WTC11 (cell line): ENCODE results near the gene GPRIN3. TPM values are rescaled to one million over a fixed set of nuclear protein-coding genes. Genes with fewer than 3 reads are reported as not detected.

Experiments
- ATAC-seq: fragments of 200-7000 bp; cut with Tn5 transposase; 2 replicates; pipeline ENCODE4 v1.10.0; 2021; ENCODE audit warnings: mild to moderate bottlenecking, moderate library complexity
- CTCF ChIA-PET: fragments of 300-600 bp; sonication (Branson Sonifier 250); formaldehyde crosslinking; loops from one replicate; lab custom pipeline; 2021; ENCODE audit warnings: antibody characterized with exemption; lab: Charles Lee
- POLR2A ChIA-PET: fragments of 350-600 bp; sonication (Branson Sonifier 250); formaldehyde crosslinking; loops from one replicate; lab custom pipeline; 2021; ENCODE audit warnings: antibody characterized with exemption; lab: Charles Lee
- DNase-seq: peaks from one replicate; pipeline ENCODE4 v3.0.0; 2021; ENCODE audit warnings: low spot score
- H3K27ac Mint-ChIP-seq: 2 replicates; pipeline ENCODE4 v1.8.0; 2021; ENCODE audit warnings: mixed read lengths
- H3K27me3 Mint-ChIP-seq: 2 replicates; pipeline ENCODE4 v1.8.0; 2021; ENCODE audit warnings: low read depth, mild to moderate bottlenecking, moderate library complexity, mixed read lengths
- H3K36me3 Mint-ChIP-seq: 2 replicates; pipeline ENCODE4 v1.8.0; 2021; ENCODE audit warnings: mixed read lengths
- H3K4me1 Mint-ChIP-seq: 2 replicates; pipeline ENCODE4 v1.8.0; 2022; ENCODE audit warnings: mixed read lengths
- H3K4me3 Mint-ChIP-seq: 2 replicates; pipeline ENCODE4 v1.8.0; 2021; ENCODE audit warnings: mild to moderate bottlenecking, moderate library complexity, mixed read lengths
- H3K9me3 Mint-ChIP-seq: 2 replicates; pipeline ENCODE4 v1.8.0; 2021; ENCODE audit warnings: mixed read lengths
- CBFB ChIP-seq: sonication (generic); formaldehyde crosslinking; IDR thresholded peaks from 2 replicates; pipeline ENCODE4 v1.8.1; 2022; ENCODE audit warnings: mild to moderate bottlenecking, low read depth, missing genetic modification reagents
- ELF4 ChIP-seq: sonication (generic); formaldehyde crosslinking; IDR thresholded peaks from 2 replicates; pipeline ENCODE4 v1.8.1; 2022; ENCODE audit warnings: low read depth, mild to moderate bottlenecking, moderate library complexity, missing genetic modification reagents
- ETV6 ChIP-seq: sonication (generic); formaldehyde crosslinking; IDR thresholded peaks from 2 replicates; pipeline ENCODE4 v1.8.1; 2022; ENCODE audit warnings: mild to moderate bottlenecking, missing genetic modification reagents
- GABPB1 ChIP-seq: sonication (generic); formaldehyde crosslinking; IDR thresholded peaks from 2 replicates; pipeline ENCODE4 v1.8.1; 2023; ENCODE audit warnings: mild to moderate bottlenecking, missing genetic modification reagents
- HMGA2 ChIP-seq: fragments of 250-450 bp; sonication (Bioruptor Pico); IDR thresholded peaks from 2 replicates; pipeline ENCODE4 v1.4.0; 2021; ENCODE audit warnings: mild to moderate bottlenecking, moderate library complexity
- KAT7 ChIP-seq: sonication (generic); formaldehyde crosslinking; IDR thresholded peaks from 2 replicates; pipeline ENCODE4 v1.8.1; 2023; ENCODE audit warnings: missing genetic modification reagents, mild to moderate bottlenecking, borderline replicate concordance
- NFE2L1 ChIP-seq: sonication (generic); formaldehyde crosslinking; IDR thresholded peaks from 2 replicates; pipeline ENCODE4 v1.8.1; 2023; ENCODE audit warnings: missing genetic modification reagents
- NFYB ChIP-seq: sonication (generic); formaldehyde crosslinking; conservative IDR thresholded peaks from 2 replicates; pipeline ENCODE4 v1.8.0; 2022; ENCODE audit warnings: low read depth, missing genetic modification reagents
- total RNA-seq: library from RNA; stranded (reverse); gene quantifications from 3 replicates; pipeline ENCODE4 v1.2.3, GENCODE V29; 2021
- TF ChIP-seq, protein P1 (sequence below): sonication (generic); formaldehyde crosslinking; IDR thresholded peaks from 2 replicates; pipeline ENCODE4 v1.8.1; 2023; ENCODE audit warnings: mild to moderate bottlenecking, missing genetic modification reagents, borderline replicate concordance
- TF ChIP-seq, protein P2 (sequence below): sonication (generic); formaldehyde crosslinking; IDR thresholded peaks from 2 replicates; pipeline ENCODE4 v1.8.1; 2022; ENCODE audit warnings: missing genetic modification reagents, borderline replicate concordance
- TF ChIP-seq, protein P3 (sequence below): fragments of 250-450 bp; sonication (Bioruptor Pico); IDR thresholded peaks from 2 replicates; pipeline ENCODE4 v1.9.0; 2021; ENCODE audit warnings: mild to moderate bottlenecking, borderline replicate concordance
- TF ChIP-seq, protein P4 (sequence below): fragments of 250-450 bp; sonication (Bioruptor Pico); IDR thresholded peaks from 2 replicates; pipeline ENCODE4 v1.9.0; 2021; ENCODE audit warnings: mild to moderate bottlenecking
- TF ChIP-seq, protein P5 (sequence below): sonication (generic); formaldehyde crosslinking; IDR thresholded peaks from 2 replicates; pipeline ENCODE4 v1.8.0; 2022; ENCODE audit warnings: mild to moderate bottlenecking, missing genetic modification reagents
- TF ChIP-seq, protein P6 (sequence below): sonication (generic); formaldehyde crosslinking; IDR thresholded peaks from 2 replicates; pipeline ENCODE4 v1.8.0; 2023; ENCODE audit warnings: missing genetic modification reagents, mild to moderate bottlenecking, borderline replicate concordance
- TF ChIP-seq, protein P7 (sequence below): sonication (generic); formaldehyde crosslinking; conservative IDR thresholded peaks from 2 replicates; pipeline ENCODE4 v1.8.1; 2023; ENCODE audit warnings: mild to moderate bottlenecking, low read depth, missing genetic modification reagents, moderate library complexity

Gene GPRIN3
- total RNA-seq, 1 experiment from 2014 or later, result 2.0 TPM

DNA sequence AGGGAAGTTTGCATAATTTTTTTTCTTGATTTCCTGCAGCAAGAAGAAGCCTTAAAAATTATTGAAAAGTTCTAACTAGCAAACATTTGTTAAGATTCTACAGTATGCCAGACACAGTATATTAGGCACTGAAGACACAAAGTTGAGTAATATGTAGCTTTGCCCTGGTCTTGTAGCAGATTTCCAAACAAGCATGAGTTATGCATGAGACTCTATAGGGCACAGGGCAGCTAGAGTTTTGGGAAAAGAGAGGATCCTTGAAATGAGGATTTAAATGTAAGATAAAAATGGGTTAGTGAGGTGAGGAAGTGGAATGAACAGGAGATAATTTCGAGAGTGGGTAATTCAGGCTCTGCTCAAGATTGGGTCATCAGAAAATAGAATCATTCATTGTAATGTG lies 8.6 kb upstream of the GPRIN3 start (continued):
- TF ChIP-seq, protein P1, sequence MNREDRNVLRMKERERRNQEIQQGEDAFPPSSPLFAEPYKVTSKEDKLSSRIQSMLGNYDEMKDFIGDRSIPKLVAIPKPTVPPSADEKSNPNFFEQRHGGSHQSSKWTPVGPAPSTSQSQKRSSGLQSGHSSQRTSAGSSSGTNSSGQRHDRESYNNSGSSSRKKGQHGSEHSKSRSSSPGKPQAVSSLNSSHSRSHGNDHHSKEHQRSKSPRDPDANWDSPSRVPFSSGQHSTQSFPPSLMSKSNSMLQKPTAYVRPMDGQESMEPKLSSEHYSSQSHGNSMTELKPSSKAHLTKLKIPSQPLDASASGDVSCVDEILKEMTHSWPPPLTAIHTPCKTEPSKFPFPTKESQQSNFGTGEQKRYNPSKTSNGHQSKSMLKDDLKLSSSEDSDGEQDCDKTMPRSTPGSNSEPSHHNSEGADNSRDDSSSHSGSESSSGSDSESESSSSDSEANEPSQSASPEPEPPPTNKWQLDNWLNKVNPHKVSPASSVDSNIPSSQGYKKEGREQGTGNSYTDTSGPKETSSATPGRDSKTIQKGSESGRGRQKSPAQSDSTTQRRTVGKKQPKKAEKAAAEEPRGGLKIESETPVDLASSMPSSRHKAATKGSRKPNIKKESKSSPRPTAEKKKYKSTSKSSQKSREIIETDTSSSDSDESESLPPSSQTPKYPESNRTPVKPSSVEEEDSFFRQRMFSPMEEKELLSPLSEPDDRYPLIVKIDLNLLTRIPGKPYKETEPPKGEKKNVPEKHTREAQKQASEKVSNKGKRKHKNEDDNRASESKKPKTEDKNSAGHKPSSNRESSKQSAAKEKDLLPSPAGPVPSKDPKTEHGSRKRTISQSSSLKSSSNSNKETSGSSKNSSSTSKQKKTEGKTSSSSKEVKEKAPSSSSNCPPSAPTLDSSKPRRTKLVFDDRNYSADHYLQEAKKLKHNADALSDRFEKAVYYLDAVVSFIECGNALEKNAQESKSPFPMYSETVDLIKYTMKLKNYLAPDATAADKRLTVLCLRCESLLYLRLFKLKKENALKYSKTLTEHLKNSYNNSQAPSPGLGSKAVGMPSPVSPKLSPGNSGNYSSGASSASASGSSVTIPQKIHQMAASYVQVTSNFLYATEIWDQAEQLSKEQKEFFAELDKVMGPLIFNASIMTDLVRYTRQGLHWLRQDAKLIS, result no peak

DNA sequence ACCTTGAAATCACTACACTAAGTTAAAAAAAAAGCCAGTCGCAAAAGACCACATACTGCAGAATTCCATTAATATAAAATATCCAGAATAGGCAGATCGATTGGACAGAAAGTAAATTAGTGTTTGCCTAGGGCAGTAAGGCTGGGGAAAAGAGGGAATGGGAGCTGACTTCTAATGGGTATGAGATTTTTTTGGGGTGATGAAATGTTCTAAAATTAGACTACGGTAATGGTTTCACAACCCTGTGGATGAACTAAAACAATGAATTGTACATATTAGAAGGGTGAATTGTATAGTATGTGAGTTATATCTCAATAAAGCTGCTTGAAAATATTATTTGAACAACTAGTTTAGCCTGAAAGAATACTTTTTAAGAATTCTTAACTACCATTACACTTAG lies 6.7 kb upstream of the GPRIN3 start:
- Mint-ChIP-seq H3K9me3 (no peaks in the 10 kb centered on the region), H3K4me3 (no peak overlapping the region), H3K27ac (no peak overlapping the region)
- no peak for ATAC-seq
- CTCF ChIA-PET, result no interaction called here
- no peak for TF ChIP-seq KAT7 (CRISPR knock-in tag)
- TF ChIP-seq NFE2L1 (CRISPR knock-in tag), result no peak
- TF ChIP-seq ETV6 (CRISPR knock-in tag), result no peak
- TF ChIP-seq, protein P2, sequence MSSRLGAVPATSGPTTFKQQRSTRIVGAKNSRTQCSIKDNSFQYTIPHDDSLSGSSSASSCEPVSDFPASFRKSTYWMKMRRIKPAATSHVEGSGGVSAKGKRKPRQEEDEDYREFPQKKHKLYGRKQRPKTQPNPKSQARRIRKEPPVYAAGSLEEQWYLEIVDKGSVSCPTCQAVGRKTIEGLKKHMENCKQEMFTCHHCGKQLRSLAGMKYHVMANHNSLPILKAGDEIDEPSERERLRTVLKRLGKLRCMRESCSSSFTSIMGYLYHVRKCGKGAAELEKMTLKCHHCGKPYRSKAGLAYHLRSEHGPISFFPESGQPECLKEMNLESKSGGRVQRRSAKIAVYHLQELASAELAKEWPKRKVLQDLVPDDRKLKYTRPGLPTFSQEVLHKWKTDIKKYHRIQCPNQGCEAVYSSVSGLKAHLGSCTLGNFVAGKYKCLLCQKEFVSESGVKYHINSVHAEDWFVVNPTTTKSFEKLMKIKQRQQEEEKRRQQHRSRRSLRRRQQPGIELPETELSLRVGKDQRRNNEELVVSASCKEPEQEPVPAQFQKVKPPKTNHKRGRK (CRISPR knock-in tag), result no peak
- TF ChIP-seq, protein P3, sequence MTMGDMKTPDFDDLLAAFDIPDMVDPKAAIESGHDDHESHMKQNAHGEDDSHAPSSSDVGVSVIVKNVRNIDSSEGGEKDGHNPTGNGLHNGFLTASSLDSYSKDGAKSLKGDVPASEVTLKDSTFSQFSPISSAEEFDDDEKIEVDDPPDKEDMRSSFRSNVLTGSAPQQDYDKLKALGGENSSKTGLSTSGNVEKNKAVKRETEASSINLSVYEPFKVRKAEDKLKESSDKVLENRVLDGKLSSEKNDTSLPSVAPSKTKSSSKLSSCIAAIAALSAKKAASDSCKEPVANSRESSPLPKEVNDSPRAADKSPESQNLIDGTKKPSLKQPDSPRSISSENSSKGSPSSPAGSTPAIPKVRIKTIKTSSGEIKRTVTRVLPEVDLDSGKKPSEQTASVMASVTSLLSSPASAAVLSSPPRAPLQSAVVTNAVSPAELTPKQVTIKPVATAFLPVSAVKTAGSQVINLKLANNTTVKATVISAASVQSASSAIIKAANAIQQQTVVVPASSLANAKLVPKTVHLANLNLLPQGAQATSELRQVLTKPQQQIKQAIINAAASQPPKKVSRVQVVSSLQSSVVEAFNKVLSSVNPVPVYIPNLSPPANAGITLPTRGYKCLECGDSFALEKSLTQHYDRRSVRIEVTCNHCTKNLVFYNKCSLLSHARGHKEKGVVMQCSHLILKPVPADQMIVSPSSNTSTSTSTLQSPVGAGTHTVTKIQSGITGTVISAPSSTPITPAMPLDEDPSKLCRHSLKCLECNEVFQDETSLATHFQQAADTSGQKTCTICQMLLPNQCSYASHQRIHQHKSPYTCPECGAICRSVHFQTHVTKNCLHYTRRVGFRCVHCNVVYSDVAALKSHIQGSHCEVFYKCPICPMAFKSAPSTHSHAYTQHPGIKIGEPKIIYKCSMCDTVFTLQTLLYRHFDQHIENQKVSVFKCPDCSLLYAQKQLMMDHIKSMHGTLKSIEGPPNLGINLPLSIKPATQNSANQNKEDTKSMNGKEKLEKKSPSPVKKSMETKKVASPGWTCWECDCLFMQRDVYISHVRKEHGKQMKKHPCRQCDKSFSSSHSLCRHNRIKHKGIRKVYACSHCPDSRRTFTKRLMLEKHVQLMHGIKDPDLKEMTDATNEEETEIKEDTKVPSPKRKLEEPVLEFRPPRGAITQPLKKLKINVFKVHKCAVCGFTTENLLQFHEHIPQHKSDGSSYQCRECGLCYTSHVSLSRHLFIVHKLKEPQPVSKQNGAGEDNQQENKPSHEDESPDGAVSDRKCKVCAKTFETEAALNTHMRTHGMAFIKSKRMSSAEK (CRISPR knock-in tag), result no peak
- no peak for TF ChIP-seq NFYB (CRISPR knock-in tag)
- TF ChIP-seq CBFB (CRISPR knock-in tag), result no peak
- TF ChIP-seq, protein P4, sequence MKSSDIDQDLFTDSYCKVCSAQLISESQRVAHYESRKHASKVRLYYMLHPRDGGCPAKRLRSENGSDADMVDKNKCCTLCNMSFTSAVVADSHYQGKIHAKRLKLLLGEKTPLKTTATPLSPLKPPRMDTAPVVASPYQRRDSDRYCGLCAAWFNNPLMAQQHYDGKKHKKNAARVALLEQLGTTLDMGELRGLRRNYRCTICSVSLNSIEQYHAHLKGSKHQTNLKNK (CRISPR knock-in tag), result no peak
- TF ChIP-seq HMGA2 (CRISPR knock-in tag), result no peak
- TF ChIP-seq, all 79 proteins: peak for 0
- Mint-ChIP-seq H3K27me3 (no peaks in the 10 kb centered on the region), H3K4me1 (peaks cover 4% of the 10 kb centered on the region), H3K36me3 (no peaks in the 10 kb centered on the region)
- DNase-seq, result no peak
- POLR2A ChIA-PET, result no interaction called here

DNA sequence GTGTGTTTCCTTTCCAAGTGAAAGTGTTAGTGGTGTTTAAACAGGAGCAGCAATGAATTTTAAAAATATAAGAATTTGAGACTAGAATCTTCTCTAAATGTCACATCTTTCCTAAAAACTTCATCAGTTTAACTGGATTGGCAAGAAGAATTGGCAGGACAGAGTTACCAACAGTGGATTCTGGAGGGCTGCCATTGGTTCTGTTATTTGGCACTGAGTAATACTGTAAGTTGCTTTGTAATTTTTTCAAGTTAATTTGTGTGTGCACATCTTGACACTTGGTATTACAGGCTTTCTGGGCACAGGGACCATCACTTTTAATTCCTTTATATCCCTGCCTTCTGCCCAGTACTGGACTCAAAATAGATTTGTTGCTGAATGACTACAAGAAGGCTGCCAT lies 4.5 kb upstream of the GPRIN3 start:
- CTCF ChIA-PET, result no interaction called here

More for the DNA sequence above, 4.5 kb upstream of the GPRIN3 start:
- Mint-ChIP-seq H3K27me3 (peaks cover 12% of the 10 kb centered on the region), H3K4me1 (peaks cover 12% of the 10 kb centered on the region), H3K36me3 (no peaks in the 10 kb centered on the region), H3K4me3 (no peak overlapping the region), H3K9me3 (no peaks in the 10 kb centered on the region), H3K27ac (no peak overlapping the region)
- ATAC-seq, result no peak
- TF ChIP-seq, protein P5, sequence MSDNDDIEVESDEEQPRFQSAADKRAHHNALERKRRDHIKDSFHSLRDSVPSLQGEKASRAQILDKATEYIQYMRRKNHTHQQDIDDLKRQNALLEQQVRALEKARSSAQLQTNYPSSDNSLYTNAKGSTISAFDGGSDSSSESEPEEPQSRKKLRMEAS (CRISPR knock-in tag), result no peak
- TF ChIP-seq GABPB1 (CRISPR knock-in tag) (no peak), ELF4 (no peak), NFYB (CRISPR knock-in tag) (no peak)
- TF ChIP-seq, protein P6, sequence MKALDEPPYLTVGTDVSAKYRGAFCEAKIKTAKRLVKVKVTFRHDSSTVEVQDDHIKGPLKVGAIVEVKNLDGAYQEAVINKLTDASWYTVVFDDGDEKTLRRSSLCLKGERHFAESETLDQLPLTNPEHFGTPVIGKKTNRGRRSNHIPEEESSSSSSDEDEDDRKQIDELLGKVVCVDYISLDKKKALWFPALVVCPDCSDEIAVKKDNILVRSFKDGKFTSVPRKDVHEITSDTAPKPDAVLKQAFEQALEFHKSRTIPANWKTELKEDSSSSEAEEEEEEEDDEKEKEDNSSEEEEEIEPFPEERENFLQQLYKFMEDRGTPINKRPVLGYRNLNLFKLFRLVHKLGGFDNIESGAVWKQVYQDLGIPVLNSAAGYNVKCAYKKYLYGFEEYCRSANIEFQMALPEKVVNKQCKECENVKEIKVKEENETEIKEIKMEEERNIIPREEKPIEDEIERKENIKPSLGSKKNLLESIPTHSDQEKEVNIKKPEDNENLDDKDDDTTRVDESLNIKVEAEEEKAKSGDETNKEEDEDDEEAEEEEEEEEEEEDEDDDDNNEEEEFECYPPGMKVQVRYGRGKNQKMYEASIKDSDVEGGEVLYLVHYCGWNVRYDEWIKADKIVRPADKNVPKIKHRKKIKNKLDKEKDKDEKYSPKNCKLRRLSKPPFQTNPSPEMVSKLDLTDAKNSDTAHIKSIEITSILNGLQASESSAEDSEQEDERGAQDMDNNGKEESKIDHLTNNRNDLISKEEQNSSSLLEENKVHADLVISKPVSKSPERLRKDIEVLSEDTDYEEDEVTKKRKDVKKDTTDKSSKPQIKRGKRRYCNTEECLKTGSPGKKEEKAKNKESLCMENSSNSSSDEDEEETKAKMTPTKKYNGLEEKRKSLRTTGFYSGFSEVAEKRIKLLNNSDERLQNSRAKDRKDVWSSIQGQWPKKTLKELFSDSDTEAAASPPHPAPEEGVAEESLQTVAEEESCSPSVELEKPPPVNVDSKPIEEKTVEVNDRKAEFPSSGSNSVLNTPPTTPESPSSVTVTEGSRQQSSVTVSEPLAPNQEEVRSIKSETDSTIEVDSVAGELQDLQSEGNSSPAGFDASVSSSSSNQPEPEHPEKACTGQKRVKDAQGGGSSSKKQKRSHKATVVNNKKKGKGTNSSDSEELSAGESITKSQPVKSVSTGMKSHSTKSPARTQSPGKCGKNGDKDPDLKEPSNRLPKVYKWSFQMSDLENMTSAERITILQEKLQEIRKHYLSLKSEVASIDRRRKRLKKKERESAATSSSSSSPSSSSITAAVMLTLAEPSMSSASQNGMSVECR (CRISPR knock-in tag), result no peak
- TF ChIP-seq, protein P7, sequence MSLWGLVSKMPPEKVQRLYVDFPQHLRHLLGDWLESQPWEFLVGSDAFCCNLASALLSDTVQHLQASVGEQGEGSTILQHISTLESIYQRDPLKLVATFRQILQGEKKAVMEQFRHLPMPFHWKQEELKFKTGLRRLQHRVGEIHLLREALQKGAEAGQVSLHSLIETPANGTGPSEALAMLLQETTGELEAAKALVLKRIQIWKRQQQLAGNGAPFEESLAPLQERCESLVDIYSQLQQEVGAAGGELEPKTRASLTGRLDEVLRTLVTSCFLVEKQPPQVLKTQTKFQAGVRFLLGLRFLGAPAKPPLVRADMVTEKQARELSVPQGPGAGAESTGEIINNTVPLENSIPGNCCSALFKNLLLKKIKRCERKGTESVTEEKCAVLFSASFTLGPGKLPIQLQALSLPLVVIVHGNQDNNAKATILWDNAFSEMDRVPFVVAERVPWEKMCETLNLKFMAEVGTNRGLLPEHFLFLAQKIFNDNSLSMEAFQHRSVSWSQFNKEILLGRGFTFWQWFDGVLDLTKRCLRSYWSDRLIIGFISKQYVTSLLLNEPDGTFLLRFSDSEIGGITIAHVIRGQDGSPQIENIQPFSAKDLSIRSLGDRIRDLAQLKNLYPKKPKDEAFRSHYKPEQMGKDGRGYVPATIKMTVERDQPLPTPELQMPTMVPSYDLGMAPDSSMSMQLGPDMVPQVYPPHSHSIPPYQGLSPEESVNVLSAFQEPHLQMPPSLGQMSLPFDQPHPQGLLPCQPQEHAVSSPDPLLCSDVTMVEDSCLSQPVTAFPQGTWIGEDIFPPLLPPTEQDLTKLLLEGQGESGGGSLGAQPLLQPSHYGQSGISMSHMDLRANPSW (CRISPR knock-in tag), result no peak
- POLR2A ChIA-PET, result no interaction called here
- DNase-seq, result no peak
